ENCODE data around the gene ATAD2B.

The ATAD2B gene

DNA sequence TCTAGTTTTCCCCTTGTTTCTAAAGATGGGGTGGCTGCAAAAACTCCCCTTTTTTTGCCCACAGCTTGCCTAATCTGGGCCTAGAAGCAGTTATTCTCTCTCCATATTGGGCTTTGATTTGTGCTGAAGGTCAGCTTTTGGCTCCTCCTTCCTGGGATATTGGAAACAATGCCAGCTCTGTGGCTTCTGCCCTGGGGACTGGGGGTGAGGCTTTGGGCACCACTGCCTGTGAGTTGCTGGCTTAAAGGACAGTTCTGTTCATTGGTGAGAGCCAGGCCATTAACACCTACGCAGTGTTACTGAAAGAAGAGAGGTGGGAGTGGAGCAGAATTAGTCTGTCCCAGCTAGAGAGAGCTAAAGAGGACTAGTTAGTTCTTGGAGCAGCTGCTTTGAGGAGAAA, 17.6 kb upstream of the ATAD2B start:
- TF ChIP-seq EZH2phosphoT487 (IDR thresholded peaks at IDR 0.05; ENCODE audit: low read length) = no peak
- TF ChIP-seq EZH2 (optimal IDR thresholded peaks at IDR 0.05; ENCODE audit: low read depth, low read length) = no peak
- TF ChIP-seq, protein P1, sequence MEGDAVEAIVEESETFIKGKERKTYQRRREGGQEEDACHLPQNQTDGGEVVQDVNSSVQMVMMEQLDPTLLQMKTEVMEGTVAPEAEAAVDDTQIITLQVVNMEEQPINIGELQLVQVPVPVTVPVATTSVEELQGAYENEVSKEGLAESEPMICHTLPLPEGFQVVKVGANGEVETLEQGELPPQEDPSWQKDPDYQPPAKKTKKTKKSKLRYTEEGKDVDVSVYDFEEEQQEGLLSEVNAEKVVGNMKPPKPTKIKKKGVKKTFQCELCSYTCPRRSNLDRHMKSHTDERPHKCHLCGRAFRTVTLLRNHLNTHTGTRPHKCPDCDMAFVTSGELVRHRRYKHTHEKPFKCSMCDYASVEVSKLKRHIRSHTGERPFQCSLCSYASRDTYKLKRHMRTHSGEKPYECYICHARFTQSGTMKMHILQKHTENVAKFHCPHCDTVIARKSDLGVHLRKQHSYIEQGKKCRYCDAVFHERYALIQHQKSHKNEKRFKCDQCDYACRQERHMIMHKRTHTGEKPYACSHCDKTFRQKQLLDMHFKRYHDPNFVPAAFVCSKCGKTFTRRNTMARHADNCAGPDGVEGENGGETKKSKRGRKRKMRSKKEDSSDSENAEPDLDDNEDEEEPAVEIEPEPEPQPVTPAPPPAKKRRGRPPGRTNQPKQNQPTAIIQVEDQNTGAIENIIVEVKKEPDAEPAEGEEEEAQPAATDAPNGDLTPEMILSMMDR (IDR thresholded peaks at IDR 0.05; ENCODE audit: low read length) = no peak
- no peaks in the 10 kb centered on the region for H3K9me3 ChIP-seq (replicated peaks; ENCODE audit: insufficient read depth, low read length)
- H3K4me1 ChIP-seq (ENCODE audit: low read length) = no peaks in the 10 kb centered on the region
- peaks cover 7% of the 10 kb centered on the region for H3F3A ChIP-seq (ENCODE audit: insufficient read depth, low read length)
- DNase-seq = no peak
- H3K4me3 ChIP-seq (ENCODE audit: low read length) = no peak overlapping the region
- H3K9me2 ChIP-seq (replicated peaks; ENCODE audit: insufficient read depth, low read length) = no peaks in the 10 kb centered on the region
- H4K20me1 ChIP-seq (ENCODE audit: insufficient read depth, low read length) = no peaks in the 10 kb centered on the region; the same call in 1 of the 2 replicates
- H3K27me3 ChIP-seq (replicated peaks; ENCODE audit: insufficient read depth, low read length) = peaks cover under 1% of the 10 kb centered on the region; the same call in 1 of the 2 replicates
- H3K79me2 ChIP-seq (ENCODE audit: low read length) = peaks cover 75% of the 10 kb centered on the region
- no peaks in the 10 kb centered on the region for H3K36me3 ChIP-seq (replicated peaks; ENCODE audit: insufficient read depth, low read length)
- no peak overlapping the region for H3K4me2 ChIP-seq (ENCODE audit: low read depth, low read length)
- H2AFZ ChIP-seq (ENCODE audit: low read length) = no peak overlapping the region
- H3K9ac ChIP-seq (ENCODE audit: low read length) = no peak overlapping the region
- no peak overlapping the region for H3K27ac ChIP-seq (ENCODE audit: low read length)

DNA sequence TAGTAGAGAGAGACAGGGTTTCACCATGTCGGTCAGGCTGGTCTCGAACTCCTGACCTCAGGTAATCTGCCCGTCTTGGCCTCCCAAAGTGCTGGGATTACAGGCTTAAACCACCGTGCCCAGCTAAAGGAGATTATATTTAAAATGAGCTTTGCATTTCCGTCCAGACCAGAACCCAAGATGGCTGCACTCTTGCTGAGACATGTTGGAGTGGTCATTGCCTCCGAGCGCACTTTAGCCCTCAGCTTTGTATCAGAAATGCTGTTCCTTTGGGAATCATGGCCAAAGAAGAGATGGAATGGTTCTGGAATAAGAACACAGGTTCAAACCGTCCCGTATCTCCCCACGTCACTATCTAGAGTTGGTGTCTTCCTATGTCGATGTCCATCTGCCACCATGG, 16.7 kb upstream of the ATAD2B start:
- TF ChIP-seq EZH2 (optimal IDR thresholded peaks at IDR 0.05; ENCODE audit: low read depth, low read length) (no peak), EZH2phosphoT487 (IDR thresholded peaks at IDR 0.05; ENCODE audit: low read length) (no peak)
- TF ChIP-seq, protein P1 (IDR thresholded peaks at IDR 0.05; ENCODE audit: low read length) = no peak
- H4K20me1 ChIP-seq (ENCODE audit: insufficient read depth, low read length) = no peaks in the 10 kb centered on the region; the same call in 1 of the 2 replicates
- H3K9me3 ChIP-seq (replicated peaks; ENCODE audit: insufficient read depth, low read length) = no peaks in the 10 kb centered on the region
- no peaks in the 10 kb centered on the region for H3K36me3 ChIP-seq (replicated peaks; ENCODE audit: insufficient read depth, low read length)
- no peaks in the 10 kb centered on the region for H3K4me1 ChIP-seq (ENCODE audit: low read length)
- peaks cover 73% of the 10 kb centered on the region for H3K79me2 ChIP-seq (ENCODE audit: low read length)
- no peak for DNase-seq
- peaks cover 9% of the 10 kb centered on the region for H3K27me3 ChIP-seq (replicated peaks; ENCODE audit: insufficient read depth, low read length)
- H3K9me2 ChIP-seq (replicated peaks; ENCODE audit: insufficient read depth, low read length) = no peaks in the 10 kb centered on the region
- no peak overlapping the region for H3K4me2 ChIP-seq (ENCODE audit: low read depth, low read length)
- H2AFZ ChIP-seq (ENCODE audit: low read length) = no peak overlapping the region
- H3K4me3 ChIP-seq (ENCODE audit: low read length) = no peak overlapping the region
- H3K9ac ChIP-seq (ENCODE audit: low read length) = no peak overlapping the region
- H3K27ac ChIP-seq (ENCODE audit: low read length) = no peak overlapping the region
- peaks cover 7% of the 10 kb centered on the region for H3F3A ChIP-seq (ENCODE audit: insufficient read depth, low read length)

DNA sequence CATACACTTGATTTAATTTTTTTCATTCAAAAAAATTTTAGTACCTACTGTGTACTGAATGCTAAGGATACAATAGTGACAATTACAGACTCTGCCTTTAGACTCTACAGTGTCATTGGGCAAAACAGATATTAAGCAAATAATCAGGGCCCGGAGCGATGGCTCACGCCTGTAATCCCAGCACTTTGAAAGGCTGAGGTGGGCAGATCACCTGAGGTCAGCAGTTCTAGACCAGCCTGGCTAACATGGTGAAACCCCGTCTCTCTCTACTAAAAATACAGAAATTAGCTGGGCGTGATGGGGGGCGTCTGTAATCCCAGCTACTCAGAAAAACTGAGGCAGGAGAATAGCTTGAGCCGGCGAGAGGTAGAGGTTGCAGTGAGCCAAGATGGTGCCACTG, 14.7 kb upstream of the ATAD2B start:
- Histone ChIP-seq H4K20me1 (ENCODE audit: insufficient read depth, low read length) (no peaks in the 10 kb centered on the region; the same call in 1 of the 2 replicates), H3K4me2 (ENCODE audit: low read depth, low read length) (peak overlapping the region; percentile 71), H3K9ac (ENCODE audit: low read length) (peak overlapping the region; percentile 60; the same call in 1 of the 2 replicates), H3K27ac (ENCODE audit: low read length) (peak overlapping the region; percentile 64; the same call in 1 of the 2 replicates), H3K9me3 (replicated peaks; ENCODE audit: insufficient read depth, low read length) (no peaks in the 10 kb centered on the region), H3K36me3 (replicated peaks; ENCODE audit: insufficient read depth, low read length) (no peaks in the 10 kb centered on the region), H2AFZ (ENCODE audit: low read length) (no peak overlapping the region), H3K4me3 (ENCODE audit: low read length) (peak overlapping the region; percentile 74; the same call in 1 of the 2 replicates), H3K9me2 (replicated peaks; ENCODE audit: insufficient read depth, low read length) (no peaks in the 10 kb centered on the region), H3F3A (ENCODE audit: insufficient read depth, low read length) (peaks cover 7% of the 10 kb centered on the region), H3K27me3 (replicated peaks; ENCODE audit: insufficient read depth, low read length) (peaks cover 10% of the 10 kb centered on the region), H3K4me1 (ENCODE audit: low read length) (no peaks in the 10 kb centered on the region), H3K79me2 (ENCODE audit: low read length) (peaks cover 55% of the 10 kb centered on the region)
- DNase-seq = no peak
- TF ChIP-seq, protein P1 (IDR thresholded peaks at IDR 0.05; ENCODE audit: low read length) = no peak
- TF ChIP-seq EZH2phosphoT487 (IDR thresholded peaks at IDR 0.05; ENCODE audit: low read length) = no peak
- no peak for TF ChIP-seq EZH2 (optimal IDR thresholded peaks at IDR 0.05; ENCODE audit: low read depth, low read length)
